ENCODE measurements around the gene PRPF6. TPM values are rescaled to one million over a fixed set of nuclear protein-coding genes. Genes with fewer than 3 reads are reported as not detected.

Gene PRPF6
- polyA plus RNA-seq, 1 donor from 2014 or later: 91.9 TPM

GRCh38 chr20:63940071-63940471, 40.9 kb upstream of the PRPF6 start:
- Histone ChIP-seq H2AFZ (ENCODE audit: low read depth, low read length) (no peak overlapping the region), H3K9me2 (ENCODE audit: insufficient read depth, low read length) (no peaks in the 10 kb centered on the region), H3K36me3 (ENCODE audit: insufficient read depth, low read length) (no peaks in the 10 kb centered on the region), H3K9ac (ENCODE audit: low read length) (no peak overlapping the region), H3K79me2 (replicated peaks; ENCODE audit: insufficient read depth, low read length) (no peaks in the 10 kb centered on the region), H3K9me3 (ENCODE audit: low read length) (no peaks in the 10 kb centered on the region), H3K27me3 (ENCODE audit: insufficient read depth, low read depth, low read length) (no peaks in the 10 kb centered on the region), H3F3A (ENCODE audit: insufficient read depth, low read length, poor library complexity, severe bottlenecking) (no peaks in the 10 kb centered on the region), H3K27ac (ENCODE audit: low read length) (no peak overlapping the region), H3K4me2 (ENCODE audit: low read length) (no peak overlapping the region), H3K4me3 (ENCODE audit: low read length) (no peak overlapping the region), H4K20me1 (ENCODE audit: insufficient read depth) (no peaks in the 10 kb centered on the region)
- TF ChIP-seq EP300 (conservative IDR thresholded peaks at IDR 0.05; ENCODE audit: poor library complexity, severe bottlenecking) (no peak), REST (IDR thresholded peaks at IDR 0.05; ENCODE audit: borderline replicate concordance) (no peak), MXI1 (conservative IDR thresholded peaks at IDR 0.05; ENCODE audit: poor library complexity, severe bottlenecking) (no peak), SMC3 (conservative IDR thresholded peaks at IDR 0.05; ENCODE audit: poor library complexity) (no peak), EZH2 (IDR thresholded peaks at IDR 0.05; ENCODE audit: borderline replicate concordance, insufficient read depth, low read length, poor library complexity, severe bottlenecking) (no peak), POLR2AphosphoS5 (IDR thresholded peaks at IDR 0.05) (no peak), CTCF (IDR thresholded peaks at IDR 0.05; ENCODE audit: poor library complexity, severe bottlenecking) (no peak), RAD21 (conservative IDR thresholded peaks at IDR 0.05) (no peak), TAF1 (IDR thresholded peaks at IDR 0.05; ENCODE audit: low read depth) (no peak)

GRCh38 chr20:63940472-63941266, 40.3 kb upstream of the PRPF6 start:
- H3K36me3 ChIP-seq (ENCODE audit: insufficient read depth, low read length): no peaks in the 10 kb centered on the region
- H3K9me2 ChIP-seq (ENCODE audit: insufficient read depth, low read length): no peaks in the 10 kb centered on the region
- no peaks in the 10 kb centered on the region for H3F3A ChIP-seq (ENCODE audit: insufficient read depth, low read length, poor library complexity, severe bottlenecking)
- TF ChIP-seq MXI1 (conservative IDR thresholded peaks at IDR 0.05; ENCODE audit: poor library complexity, severe bottlenecking) (no peak), POLR2AphosphoS5 (IDR thresholded peaks at IDR 0.05) (no peak), REST (IDR thresholded peaks at IDR 0.05; ENCODE audit: borderline replicate concordance) (no peak), RAD21 (conservative IDR thresholded peaks at IDR 0.05) (no peak), EZH2 (IDR thresholded peaks at IDR 0.05; ENCODE audit: borderline replicate concordance, insufficient read depth, low read length, poor library complexity, severe bottlenecking) (no peak), EP300 (conservative IDR thresholded peaks at IDR 0.05; ENCODE audit: poor library complexity, severe bottlenecking) (no peak), CTCF (IDR thresholded peaks at IDR 0.05; ENCODE audit: poor library complexity, severe bottlenecking) (no peak), SMC3 (conservative IDR thresholded peaks at IDR 0.05; ENCODE audit: poor library complexity) (no peak), TAF1 (IDR thresholded peaks at IDR 0.05; ENCODE audit: low read depth) (no peak)
- H3K9me3 ChIP-seq (ENCODE audit: low read length): no peaks in the 10 kb centered on the region
- no peaks in the 10 kb centered on the region for H3K27me3 ChIP-seq (ENCODE audit: insufficient read depth, low read depth, low read length)
- no peaks in the 10 kb centered on the region for H3K79me2 ChIP-seq (replicated peaks; ENCODE audit: insufficient read depth, low read length)
- H4K20me1 ChIP-seq (ENCODE audit: insufficient read depth): no peaks in the 10 kb centered on the region
- H3K4me2 ChIP-seq (ENCODE audit: low read length): no peak overlapping the region
- H3K9ac ChIP-seq (ENCODE audit: low read length): no peak overlapping the region
- no peak overlapping the region for H2AFZ ChIP-seq (ENCODE audit: low read depth, low read length)
- H3K4me3 ChIP-seq (ENCODE audit: low read length): no peak overlapping the region
- no peak overlapping the region for H3K27ac ChIP-seq (ENCODE audit: low read length)
